NCI-H526 treated with DMSO at 0.1 percent for 48 hours (cell line): ENCODE data around the gene DEDD.

Experiments
- DNase-seq: peaks from one replicate; lab custom pipeline; 2025; lab: John Stamatoyannopoulos, UW

DEDD gene

GRCh38 chr1:161091796-161092507, 40.5 kb downstream of the DEDD start:
- DNase-seq = no peak

GRCh38 chr1:161091093-161091492, 41.4 kb downstream of the DEDD start:
- DNase-seq = no peak

GRCh38 chr1:161090617-161091016, 41.9 kb downstream of the DEDD start:
- no peak for DNase-seq

- no peak for DNase-seq
These were observed 42.5 kb downstream of the DEDD start for GRCh38 chr1:161089938-161090337.

GRCh38 chr1:161089251-161089924, 43.1 kb downstream of the DEDD start, which contains the start of gene NECTIN4:
NECTIN4 (minus strand) TSS chr1:161089558; CDS start chr1:161089296, 262 bp downstream.
- peak; percentile 31 for DNase-seq

GRCh38 chr1:161088587-161089110, 43.8 kb downstream of the DEDD start:
- no peak for DNase-seq

- no peak for DNase-seq
These were observed 46.0 kb downstream of the DEDD start for GRCh38 chr1:161086457-161086856.

GRCh38 chr1:161085165-161085564, 47.3 kb downstream of the DEDD start:
- DNase-seq = no peak

GRCh38 chr1:161084597-161084988, 47.9 kb downstream of the DEDD start:
- DNase-seq = no peak

- DNase-seq = no peak
These were observed 48.5 kb downstream of the DEDD start for GRCh38 chr1:161083748-161084596.

GRCh38 chr1:161082996-161083747, 49.3 kb downstream of the DEDD start:
- no peak for DNase-seq

- DNase-seq = no peak
These were observed 50.0 kb downstream of the DEDD start for GRCh38 chr1:161082483-161082882.

GRCh38 chr1:161081519-161081918, 50.9 kb downstream of the DEDD start:
- DNase-seq = no peak

- DNase-seq = no peak
These were observed 51.7 kb downstream of the DEDD start for GRCh38 chr1:161080441-161081405.

GRCh38 chr1:161079436-161080110, 52.9 kb downstream of the DEDD start:
- DNase-seq = no peak

GRCh38 chr1:161077426-161077825, 55.0 kb downstream of the DEDD start:
- no peak for DNase-seq

GRCh38 chr1:161076410-161076809, 56.1 kb downstream of the DEDD start:
- no peak for DNase-seq

- no peak for DNase-seq
These were observed 57.6 kb downstream of the DEDD start for GRCh38 chr1:161074676-161075368.

GRCh38 chr1:161073474-161074121, 58.9 kb downstream of the DEDD start:
- no peak for DNase-seq
